Endodermal cell (in vitro differentiated cells): ENCODE measurements around the gene TAF8. TPM values are rescaled to one million over a fixed set of nuclear protein-coding genes. Genes with fewer than 3 reads are reported as not detected.

Experiments used
- DNase-seq: peaks from one replicate; pipeline ENCODE4 v3.0.0-alpha.2; 2017
- H3K27ac ChIP-seq: 2 replicates; pipeline ENCODE4 v1.5.1; 2013; ENCODE audit warnings: mild to moderate bottlenecking, low read depth, low read length, moderate library complexity
- H3K27me3 ChIP-seq: 2 replicates; pipeline ENCODE4 v1.6.1; 2013; ENCODE audit warnings: mild to moderate bottlenecking, low read length, moderate library complexity; ENCODE audit not compliant: insufficient read depth, control insufficient read depth, poor library complexity, severe bottlenecking
- H3K36me3 ChIP-seq: 2 replicates; pipeline ENCODE4 v1.7.0; 2013; ENCODE audit warnings: mild to moderate bottlenecking, low read length, moderate library complexity; ENCODE audit not compliant: control insufficient read depth, insufficient read depth
- H3K4me1 ChIP-seq: one replicate; pipeline ENCODE4 v1.7.0; 2013; ENCODE audit warnings: low read length; ENCODE audit not compliant: control insufficient read depth, insufficient read depth
- H3K4me3 ChIP-seq: 2 replicates; pipeline ENCODE4 v1.5.1; 2013; ENCODE audit warnings: mild to moderate bottlenecking, low read length, moderate library complexity
- H3K9ac ChIP-seq: 2 replicates; pipeline ENCODE4 v1.6.1; 2013; ENCODE audit warnings: mild to moderate bottlenecking, low read length, moderate library complexity; ENCODE audit not compliant: poor library complexity, severe bottlenecking; ENCODE audit errors: extremely low read depth
- H3K9me3 ChIP-seq: 2 replicates; pipeline ENCODE4 v1.6.1; 2013; ENCODE audit warnings: mild to moderate bottlenecking, low read length, moderate library complexity; ENCODE audit not compliant: control insufficient read depth
- H3K27ac Mint-ChIP-seq: 2 replicates; pipeline ENCODE4 v1.8.0; 2020; ENCODE audit warnings: mixed read lengths
- H3K27me3 Mint-ChIP-seq: 2 replicates; pipeline ENCODE4 v1.8.0; 2021; ENCODE audit warnings: mild to moderate bottlenecking, mixed read lengths; ENCODE audit not compliant: insufficient read depth
- H3K36me3 Mint-ChIP-seq: 2 replicates; pipeline ENCODE4 v1.8.0; 2020; ENCODE audit warnings: low read depth, mixed read lengths
- H3K4me1 Mint-ChIP-seq: 2 replicates; pipeline ENCODE4 v1.8.0; 2020; ENCODE audit warnings: mixed read lengths
- H3K4me3 Mint-ChIP-seq: 2 replicates; pipeline ENCODE4 v1.8.0; 2020; ENCODE audit warnings: mild to moderate bottlenecking, moderate library complexity, mixed read lengths
- H3K9me3 Mint-ChIP-seq: 2 replicates; pipeline ENCODE4 v1.8.0; 2020; ENCODE audit warnings: mild to moderate bottlenecking, mixed read lengths
- CTCF ChIP-seq: fragments of 200-600 bp; sonication (generic); conservative IDR thresholded peaks from 2 replicates; pipeline ENCODE4 v1.5.0; 2021; ENCODE audit warnings: antibody characterized with exemption, mild to moderate bottlenecking
- WGBS, 2 experiments: methylation state at CpG; one replicate each; pipeline versions ENCODE4 v1.1.5 to v1.1.7; 2013; ENCODE audit warnings: missing lambda C conversion rate in 2 of 2, mixed read lengths in 1 of 2; ENCODE audit not compliant: insufficient coverage in 1 of 2, insufficient read length in 1 of 2; 5-methylcytosine and 5-hydroxymethylcytosine counted together
- total RNA-seq, 2 donors: library from RNA; stranded (reverse); fragmentation: NEBNext Ultra II Directional in 1 of 2; extraction: Animal tissue kit (Norgen Biotek cat#: 25700) in 1 of 2; gene quantifications; 2 replicates in 1 of 2; 3 replicates in 1 of 2; pipeline ENCODE4 v1.2.1, GENCODE V29; 2021

Gene TAF8
- total RNA-seq, 2 donors from 2014 or later = 27.9 to 31.0 TPM

- Histone ChIP-seq H3K9ac (no peak overlapping the region), H3K36me3 (peaks cover 76% of the 10 kb centered on the region), H3K9me3 (peaks cover 25% of the 10 kb centered on the region), H3K4me3 (no peak overlapping the region), H3K27me3 (no peaks in the 10 kb centered on the region), H3K4me1 (no peaks in the 10 kb centered on the region), H3K27ac (no peak overlapping the region)
- Mint-ChIP-seq H3K4me1 (no peaks in the 10 kb centered on the region), H3K4me3 (no peak overlapping the region), H3K36me3 (peaks cover 76% of the 10 kb centered on the region), H3K27ac (no peak overlapping the region), H3K27me3 (no peaks in the 10 kb centered on the region), H3K9me3 (peaks cover 7% of the 10 kb centered on the region)
- 92 to 100% methylated on average over 5 of the region's 5 CpGs for WGBS, 2 experiments
- no peak for TF ChIP-seq CTCF
- no peak for DNase-seq
These were observed 9.4 kb downstream of the TAF8 start for GRCh38 chr6:42059743-42060142.

- Histone ChIP-seq H3K9ac (no peak overlapping the region), H3K27me3 (no peaks in the 10 kb centered on the region), H3K4me3 (no peak overlapping the region), H3K36me3 (peaks cover 59% of the 10 kb centered on the region), H3K9me3 (peaks cover 9% of the 10 kb centered on the region), H3K27ac (no peak overlapping the region), H3K4me1 (no peaks in the 10 kb centered on the region)
- Mint-ChIP-seq H3K9me3 (no peaks in the 10 kb centered on the region), H3K27ac (no peak overlapping the region), H3K4me1 (no peaks in the 10 kb centered on the region), H3K36me3 (peaks cover 28% of the 10 kb centered on the region), H3K27me3 (no peaks in the 10 kb centered on the region), H3K4me3 (no peak overlapping the region)
- 94 to 98% methylated on average over 13 of the region's 13 CpGs for WGBS, 2 experiments
- no peak for DNase-seq
- no peak for TF ChIP-seq CTCF
These were observed 15.9 kb downstream of the TAF8 start for GRCh38 chr6:42066156-42066675.

GRCh38 chr6:42068173-42068572 lies 17.8 kb downstream of the TAF8 start:
- no peak overlapping the region for H3K4me3 ChIP-seq
- H3K9ac ChIP-seq = no peak overlapping the region
- Mint-ChIP-seq H3K36me3 (peaks cover 27% of the 10 kb centered on the region), H3K27ac (no peak overlapping the region), H3K4me3 (no peak overlapping the region), H3K27me3 (no peaks in the 10 kb centered on the region), H3K4me1 (no peaks in the 10 kb centered on the region), H3K9me3 (no peaks in the 10 kb centered on the region)
- H3K36me3 ChIP-seq = peaks cover 57% of the 10 kb centered on the region
- no peaks in the 10 kb centered on the region for H3K4me1 ChIP-seq
- TF ChIP-seq CTCF = no peak
- H3K27me3 ChIP-seq = no peaks in the 10 kb centered on the region
- no peak for DNase-seq
- H3K27ac ChIP-seq = no peak overlapping the region
- H3K9me3 ChIP-seq = no peaks in the 10 kb centered on the region
- 95 to 96% methylated on average over 5 to 7 of the region's 7 CpGs for WGBS, 2 experiments
